IMR-90 (cell line): ENCODE measurements around the gene IER3. TPM values are rescaled to one million over a fixed set of nuclear protein-coding genes. Genes with fewer than 3 reads are reported as not detected.
"Not testable (repeated sequence)": the region's sequence is repeated elsewhere in the genome, so short reads cannot be mapped to it uniquely, and the experiment has no call there.

Experiments used
- ATAC-seq: fragments of 200-7000 bp; cut with Tn5 transposase; 2 replicates; pipeline ENCODE4 v1.9.1; 2020; ENCODE audit warnings: low read depth, mild to moderate bottlenecking, moderate library complexity
- BruUV-seq: library from RNA; stranded (reverse); fragments of 400-500 nt; replicated peaks from 2 replicates; lab custom pipeline; 2021; lab: Mats Ljungman, UMichigan
- CTCF ChIA-PET: fragments of 300-600 bp; formaldehyde crosslinking; extraction: SDS; loops from one replicate; lab custom pipeline; 2021; ENCODE audit warnings: antibody characterized with exemption; lab: Yijun Ruan, JAX
- POLR2A ChIA-PET: fragments of 300-600 bp; sonication (Branson Sonifier 250); formaldehyde crosslinking; loops from one replicate; lab custom pipeline; 2022; ENCODE audit warnings: antibody characterized with exemption; ENCODE audit not compliant: unreplicated experiment; lab: Charles Lee
- DNase-seq: peaks from one replicate; pipeline ENCODE4 v3.0.0; 2013
- H2AFZ ChIP-seq: replicated peaks from 2 replicates; pipeline ENCODE3; 2013; ENCODE audit warnings: low read length, mild to moderate bottlenecking; ENCODE audit not compliant: poor library complexity
- H2AK5ac ChIP-seq: 2 replicates; pipeline ENCODE4 v1.6.1; 2013; ENCODE audit warnings: low read depth, low read length, inconsistent platforms
- H2AK9ac ChIP-seq: replicated peaks from 2 replicates; pipeline ENCODE3; 2013; ENCODE audit warnings: mild to moderate bottlenecking, low read depth, low read length, moderate library complexity; ENCODE audit not compliant: poor library complexity
- H2BK120ac ChIP-seq: 2 replicates; pipeline ENCODE4 v1.6.1; 2013; ENCODE audit warnings: low read depth, low read length, inconsistent platforms
- H2BK15ac ChIP-seq: 3 replicates; pipeline ENCODE4 v1.6.1; 2013; ENCODE audit warnings: low read depth, low read length, inconsistent platforms
- H2BK20ac ChIP-seq: 2 replicates; pipeline ENCODE4 v1.6.1; 2013; ENCODE audit warnings: low read depth, mild to moderate bottlenecking, inconsistent platforms, low read length, moderate library complexity
- H2BK5ac ChIP-seq: 2 replicates; pipeline ENCODE4 v1.6.1; 2013; ENCODE audit warnings: mild to moderate bottlenecking, low read depth, low read length, inconsistent platforms; ENCODE audit not compliant: poor library complexity, severe bottlenecking
- H3K14ac ChIP-seq: replicated peaks from 2 replicates; pipeline ENCODE4 v1.6.1; 2013; ENCODE audit warnings: low read depth, low read length, inconsistent platforms
- H3K18ac ChIP-seq: 2 replicates; pipeline ENCODE4 v1.6.1; 2013; ENCODE audit warnings: low read depth, low read length, control low read depth
- H3K23ac ChIP-seq: 2 replicates; pipeline ENCODE4 v1.6.1; 2013; ENCODE audit warnings: low read depth, low read length, inconsistent platforms
- H3K27ac ChIP-seq: 2 replicates; pipeline ENCODE4 v1.5.1; 2013; ENCODE audit warnings: mild to moderate bottlenecking, control low read depth, low read length; ENCODE audit not compliant: insufficient read depth
- H3K27me3 ChIP-seq: 2 replicates; pipeline ENCODE4 v1.6.1; 2013; ENCODE audit warnings: low read length; ENCODE audit not compliant: control insufficient read depth, insufficient read depth
- H3K36me3 ChIP-seq: 2 replicates; pipeline ENCODE4 v1.6.1; 2013; ENCODE audit warnings: low read length, mixed read lengths; ENCODE audit not compliant: control insufficient read depth, insufficient read depth
- H3K4ac ChIP-seq: 2 replicates; pipeline ENCODE4 v1.6.1; 2013; ENCODE audit warnings: low read depth, low read length, inconsistent platforms
- H3K4me1 ChIP-seq: 2 replicates; pipeline ENCODE4 v1.6.1; 2013; ENCODE audit warnings: low read length, mixed read lengths; ENCODE audit not compliant: control insufficient read depth, insufficient read depth
- H3K4me2 ChIP-seq: 2 replicates; pipeline ENCODE4 v1.6.1; 2013; ENCODE audit warnings: low read depth, mild to moderate bottlenecking, control low read depth, low read length, moderate library complexity
- H3K4me3 ChIP-seq: 2 replicates; pipeline ENCODE4 v1.5.1; 2013; ENCODE audit warnings: low read depth, mild to moderate bottlenecking, control low read depth, low read length, moderate library complexity; ENCODE audit not compliant: insufficient read depth
- H3K56ac ChIP-seq: 2 replicates; pipeline ENCODE4 v1.6.1; 2013; ENCODE audit warnings: low read length, inconsistent platforms; ENCODE audit not compliant: insufficient read depth; ENCODE audit errors: extremely low read depth
- H3K79me1 ChIP-seq, 2 experiments: 2 replicates each; pipeline ENCODE4 v1.6.1; 2013; ENCODE audit warnings: low read length in 2 of 2, inconsistent platforms in 1 of 2, low read depth in 1 of 2
- H3K9ac ChIP-seq: 2 replicates; pipeline ENCODE4 v1.6.1; 2013; ENCODE audit warnings: low read depth, low read length, control low read depth
- H3K9me1 ChIP-seq: 2 replicates; pipeline ENCODE4 v1.6.1; 2013; ENCODE audit warnings: low read length, inconsistent platforms; ENCODE audit not compliant: insufficient read depth
- H3K9me3 ChIP-seq: 2 replicates; pipeline ENCODE4 v1.6.1; 2013; ENCODE audit warnings: low read length; ENCODE audit not compliant: control insufficient read depth, insufficient read depth
- H4K20me1 ChIP-seq: 2 replicates; pipeline ENCODE4 v1.6.1; 2013; ENCODE audit warnings: low read length, inconsistent platforms; ENCODE audit not compliant: insufficient read depth
- H4K5ac ChIP-seq: 2 replicates; pipeline ENCODE4 v1.6.1; 2013; ENCODE audit warnings: mild to moderate bottlenecking, low read depth, low read length, control low read depth
- H4K8ac ChIP-seq, 2 experiments: 2 replicates each; pipeline ENCODE4 v1.6.1; 2013; ENCODE audit warnings: low read depth in 2 of 2, low read length in 2 of 2, control low read depth in 1 of 2, inconsistent platforms in 1 of 2
- H4K91ac ChIP-seq: 2 replicates; pipeline ENCODE4 v1.6.1; 2013; ENCODE audit warnings: low read depth, low read length, inconsistent platforms; ENCODE audit not compliant: insufficient read depth
- WGBS, 2 experiments: methylation state at CpG; one replicate each; pipeline versions ENCODE4 v1.1.5 to v1.1.7; 2013; ENCODE audit warnings: missing lambda C conversion rate in 2 of 2; ENCODE audit not compliant: insufficient read length in 1 of 2; ENCODE audit errors: extremely low coverage in 2 of 2; 5-methylcytosine and 5-hydroxymethylcytosine counted together
- dilution Hi-C: fragments of 300-500 bp; cut with HindIII; formaldehyde crosslinking; loops from one replicate; pipeline ENCODE4 v1.14.3; 2018; ENCODE audit warnings: low sequenced_read_pairs; ENCODE audit not compliant: unreplicated experiment
- in situ Hi-C: fragments of 300-500 bp; cut with MboI; formaldehyde crosslinking; loops from 3 replicates; pipeline ENCODE4 v1.14.3; 2019; ENCODE audit warnings: low sequenced_read_pairs, inconsistent platforms, mixed read lengths
- intact Hi-C: fragments of 100-400 bp; cut with micrococcal nuclease; formaldehyde crosslinking; loops from 2 replicates; pipeline ENCODE4 v1.10.0; 2022
- polyA plus RNA-seq, 3 experiments: library from polyadenylated mRNA; depleted of rRNA; stranded (reverse); fragments of >200 nt; gene quantifications; 2 replicates each; pipeline ENCODE4 v1.2.3, GENCODE V29; 2012; ENCODE audit warnings: low replicate concordance in 1 of 3
- total RNA-seq: library from RNA; depleted of rRNA; stranded (reverse); fragments of >200 nt; gene quantifications from 2 replicates; pipeline ENCODE4 v1.2.3, GENCODE V29; 2012

IER3 gene
- total and polyA plus RNA-seq, 2 of the 4 experiments (the other 2 are of a cell fraction): 38.4 to 159 TPM

DNA sequence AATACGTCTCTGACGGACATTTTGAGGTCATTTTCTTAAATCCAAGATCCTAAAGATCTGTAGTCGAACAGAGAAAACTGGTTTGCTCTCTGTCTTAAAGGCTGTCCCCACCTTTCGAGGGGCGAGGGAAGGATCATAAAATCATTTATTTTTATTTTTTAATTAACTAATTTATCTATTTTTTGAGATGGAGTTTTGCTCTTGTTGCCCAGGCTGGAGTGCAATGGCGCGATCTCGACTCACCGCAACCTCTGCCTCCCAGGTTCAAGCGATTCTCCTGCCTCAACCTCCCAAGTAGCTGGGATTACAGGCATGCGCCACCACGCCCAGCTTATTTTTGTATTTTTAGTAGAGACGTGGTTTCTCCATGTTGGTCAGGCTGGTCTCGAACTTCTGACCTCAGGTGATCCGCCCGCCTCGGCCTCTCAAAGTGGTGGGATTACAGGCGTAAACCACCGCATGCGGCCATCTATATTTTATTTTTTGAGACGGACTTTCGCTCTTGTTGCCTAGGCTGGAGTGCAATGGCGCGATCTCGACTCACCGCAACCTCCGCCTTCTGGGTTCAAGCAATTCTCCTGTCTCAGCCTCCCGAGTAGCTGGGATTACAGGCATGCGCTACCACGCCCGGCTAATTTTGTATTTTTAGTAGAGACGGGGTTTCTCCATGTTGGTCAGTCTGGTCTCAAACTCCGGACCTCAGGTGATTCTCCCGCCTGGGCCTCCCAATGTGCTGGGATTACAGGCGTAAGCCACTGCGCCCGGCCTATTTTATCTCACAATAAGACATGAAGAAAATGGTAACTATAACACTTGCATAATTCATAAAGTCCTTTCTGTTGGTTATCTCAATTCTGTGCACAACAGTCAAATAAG is 26.3 kb downstream of the IER3 start:
- POLR2A ChIA-PET: interaction anchor here (1.0 to 1.1 kb wide), 2 partner anchors 27 to 33 kb away, joined by 3 to 5 read pairs; partner anchors contain the start of gene NRM
- dilution Hi-C loops, H3K9me1 ChIP-seq, in situ Hi-C loops, H2BK20ac ChIP-seq, H3K4me1 ChIP-seq, H2AFZ ChIP-seq, ATAC-seq, H2BK15ac ChIP-seq, H2AK9ac ChIP-seq, H3K27me3 ChIP-seq, BruUV-seq, H3K9me3 ChIP-seq, CTCF ChIA-PET, DNase-seq: not testable (repeated sequence)
- H4K8ac ChIP-seq: peak overlapping the region; percentile 0 to 96; a peak in 3 of 4 replicates
- peak overlapping the region; percentile 46; the same call in 1 of the 2 replicates for H2BK120ac ChIP-seq
- peak overlapping the region; percentile 13 for H3K27ac ChIP-seq
- peak overlapping the region; percentile 54 for H3K4me2 ChIP-seq
- peak overlapping the region; percentile 84; the same call in 1 of the 2 replicates for H3K23ac ChIP-seq
- peak overlapping the region; percentile 66; the same call in 1 of the 2 replicates for H3K9ac ChIP-seq
- H4K91ac ChIP-seq: peak overlapping the region; percentile 93
- peak overlapping the region; percentile 91 for H2BK5ac ChIP-seq
- H4K5ac ChIP-seq: peak overlapping the region; percentile 29; the same call in 1 of the 2 replicates
- H4K20me1 ChIP-seq: peaks cover 18% of the 10 kb centered on the region
- H3K79me1 ChIP-seq: peaks cover 15 to 37% of the 10 kb centered on the region in 2 experiments
- WGBS, 2 experiments: 98% methylated on average over 8 of the region's 37 CpGs; no CpG with 5 or more reads in 1 of the 2 experiments
- H3K14ac ChIP-seq: peak overlapping the region; percentile 80; the same call in 1 of the 2 replicates
- peak overlapping the region; percentile 30; the same call in 1 of the 2 replicates for H3K4me3 ChIP-seq
- peak overlapping the region; percentile 48; the same call in 1 of the 2 replicates for H3K18ac ChIP-seq
- H3K36me3 ChIP-seq: peaks cover 16% of the 10 kb centered on the region
- peak overlapping the region; percentile 92 for H3K4ac ChIP-seq
- intact Hi-C loops: loop anchor here (1.0 kb wide), 1 partner anchor 27 kb away; no protein-coding TSS in a partner anchor
- H3K56ac ChIP-seq: peak overlapping the region; percentile 96
- H2AK5ac ChIP-seq: peak overlapping the region; percentile 92
